C4-2B (cell line): ENCODE measurements around the gene MMP15.

Experiments used
- H3K27ac ChIP-seq: fragments of 450-650 bp; 2 replicates; pipeline ENCODE4 v1.5.1; 2017
- CTCF ChIP-seq: fragments of 450-650 bp; conservative IDR thresholded peaks from 2 replicates; pipeline ENCODE4 v1.5.1; 2017; ENCODE audit warnings: mild to moderate bottlenecking
- ZFX ChIP-seq: fragments of 450-650 bp; IDR thresholded peaks from 2 replicates; pipeline ENCODE4 v1.6.1; 2017

The MMP15 gene

GRCh38 chr16:58035356-58036170 is 10.0 kb downstream of the MMP15 start:
- no peak overlapping the region for H3K27ac ChIP-seq
- no peak for TF ChIP-seq ZFX
- no peak for TF ChIP-seq CTCF

- no peak for TF ChIP-seq ZFX
- no peak for TF ChIP-seq CTCF
- no peak overlapping the region for H3K27ac ChIP-seq
Observed at GRCh38 chr16:58036943-58037342, 11.4 kb downstream of the MMP15 start.

DNA sequence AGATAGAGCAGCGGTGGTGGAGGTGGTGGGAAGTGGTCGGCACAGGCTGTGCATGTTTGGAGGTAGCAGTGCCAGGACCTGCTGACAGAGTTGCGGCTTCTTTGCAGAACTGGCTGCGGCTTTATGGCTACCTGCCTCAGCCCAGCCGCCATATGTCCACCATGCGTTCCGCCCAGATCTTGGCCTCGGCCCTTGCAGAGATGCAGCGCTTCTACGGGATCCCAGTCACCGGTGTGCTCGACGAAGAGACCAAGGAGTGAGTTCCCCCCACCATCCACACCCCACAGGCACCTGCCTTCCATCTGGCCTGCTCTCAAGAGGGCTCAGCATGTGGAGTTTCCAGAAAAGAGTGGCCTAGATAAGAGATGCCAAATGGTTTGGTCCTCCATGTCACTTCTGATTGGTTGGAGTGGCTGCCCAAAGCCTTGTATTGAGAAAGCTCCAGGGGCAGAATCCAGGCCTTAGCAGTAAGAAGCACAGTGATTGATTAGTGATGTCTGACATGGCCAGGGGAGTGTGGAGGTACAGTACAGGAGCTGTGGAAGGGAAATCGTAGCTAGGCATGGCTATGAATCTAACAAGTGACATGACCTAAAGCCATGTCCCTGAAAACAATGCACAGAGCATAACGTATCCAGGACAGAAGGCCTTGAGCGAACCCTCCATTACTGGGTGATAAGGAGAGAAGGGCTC is 12.0 kb downstream of the MMP15 start:
- TF ChIP-seq CTCF = no peak
- no peak for TF ChIP-seq ZFX
- H3K27ac ChIP-seq = no peak overlapping the region

GRCh38 chr16:58038219-58038641 is 12.7 kb downstream of the MMP15 start:
- TF ChIP-seq ZFX (no peak), CTCF (no peak)

DNA sequence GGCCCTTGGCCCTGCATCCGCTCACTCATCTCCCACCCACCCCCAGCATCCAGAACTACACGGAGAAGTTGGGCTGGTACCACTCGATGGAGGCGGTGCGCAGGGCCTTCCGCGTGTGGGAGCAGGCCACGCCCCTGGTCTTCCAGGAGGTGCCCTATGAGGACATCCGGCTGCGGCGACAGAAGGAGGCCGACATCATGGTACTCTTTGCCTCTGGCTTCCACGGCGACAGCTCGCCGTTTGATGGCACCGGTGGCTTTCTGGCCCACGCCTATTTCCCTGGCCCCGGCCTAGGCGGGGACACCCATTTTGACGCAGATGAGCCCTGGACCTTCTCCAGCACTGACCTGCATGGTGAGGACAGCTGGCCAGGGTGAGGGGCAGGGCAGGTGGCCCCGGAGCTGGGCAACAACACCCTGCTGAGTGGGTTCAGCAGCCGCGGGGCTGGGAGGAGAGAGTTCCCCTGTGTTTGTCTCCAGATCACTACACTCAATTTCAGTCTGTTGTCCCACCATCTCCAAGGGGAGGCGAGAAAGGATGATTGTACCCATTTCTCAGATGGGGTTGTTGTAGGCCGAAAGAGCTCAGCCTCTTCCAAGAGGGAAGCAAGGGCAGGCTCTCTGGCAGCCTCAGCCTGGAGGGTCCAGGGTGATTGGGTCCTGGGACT is 14.4 kb downstream of the MMP15 start:
- TF ChIP-seq ZFX (no peak), CTCF (no peak)
- H3K27ac ChIP-seq = no peak overlapping the region

More at GRCh38 chr16:58038219-58038641, 12.7 kb downstream of the MMP15 start:
- H3K27ac ChIP-seq = no peak overlapping the region

DNA sequence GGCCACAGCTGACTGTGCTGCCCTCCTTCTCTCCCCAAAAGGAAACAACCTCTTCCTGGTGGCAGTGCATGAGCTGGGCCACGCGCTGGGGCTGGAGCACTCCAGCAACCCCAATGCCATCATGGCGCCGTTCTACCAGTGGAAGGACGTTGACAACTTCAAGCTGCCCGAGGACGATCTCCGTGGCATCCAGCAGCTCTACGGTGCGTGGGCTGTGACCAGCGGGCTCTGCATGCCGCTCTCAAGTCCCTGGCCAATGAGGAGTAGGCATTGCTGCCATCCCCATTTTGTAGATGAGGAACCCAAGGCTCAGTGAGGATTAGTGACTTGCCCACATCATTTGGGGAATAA is 14.9 kb downstream of the MMP15 start:
- H3K27ac ChIP-seq = no peak overlapping the region
- TF ChIP-seq CTCF = no peak
- no peak for TF ChIP-seq ZFX
